ENCODE data around the gene CARD10. TPM values are rescaled to one million over a fixed set of nuclear protein-coding genes. Genes with fewer than 3 reads are reported as not detected.

The CARD10 gene
- total RNA-seq, 1 experiment from 2014 or later = 0.26 TPM

- ChIA-PET POLR2A (ENCODE audit: low non-redundant PET) (no interaction called here), CTCF (no interaction called here)
- DNase-seq (ENCODE audit: low spot score) = no peak
- Histone ChIP-seq H3K9me3 (ENCODE audit: low read depth, low read length, poor library complexity, severe bottlenecking) (no peaks in the 10 kb centered on the region), H3K36me3 (ENCODE audit: insufficient read depth, low read length, poor library complexity, severe bottlenecking) (no peaks in the 10 kb centered on the region), H3K27ac (ENCODE audit: low read depth, low read length, poor library complexity, severe bottlenecking) (no peak overlapping the region), H3K4me1 (ENCODE audit: insufficient read depth, low read length, poor library complexity, severe bottlenecking) (peaks cover 4% of the 10 kb centered on the region), H3K4me3 (ENCODE audit: low read depth, low read length, poor library complexity, severe bottlenecking) (no peak overlapping the region), H3K27me3 (replicated peaks; ENCODE audit: insufficient read depth, low read depth, low read length, poor library complexity) (no peaks in the 10 kb centered on the region)
- no peak for TF ChIP-seq EZH2 (IDR thresholded peaks at IDR 0.05; ENCODE audit: borderline replicate concordance, low read depth, low read length, poor library complexity, severe bottlenecking)
- no peak for TF ChIP-seq CTCF (conservative IDR thresholded peaks at IDR 0.05; ENCODE audit: low read depth, low read length)
- intact Hi-C loops (cut with micrococcal nuclease; ENCODE audit: unreplicated experiment) = no loop called here
- no TSS peak for BruUV-seq (replicated peaks)
These were observed 58.5 kb downstream of the CARD10 start for GRCh38 chr22:37460684-37461083.

GRCh38 chr22:37459206-37459605 lies 60.0 kb downstream of the CARD10 start:
- no peaks in the 10 kb centered on the region for H3K9me3 ChIP-seq (ENCODE audit: low read depth, low read length, poor library complexity, severe bottlenecking)
- no peak overlapping the region for H3K4me3 ChIP-seq (ENCODE audit: low read depth, low read length, poor library complexity, severe bottlenecking)
- no peak for TF ChIP-seq CTCF (conservative IDR thresholded peaks at IDR 0.05; ENCODE audit: low read depth, low read length)
- TF ChIP-seq EZH2 (IDR thresholded peaks at IDR 0.05; ENCODE audit: borderline replicate concordance, low read depth, low read length, poor library complexity, severe bottlenecking) = no peak
- H3K36me3 ChIP-seq (ENCODE audit: insufficient read depth, low read length, poor library complexity, severe bottlenecking) = no peaks in the 10 kb centered on the region
- ChIA-PET POLR2A (ENCODE audit: low non-redundant PET) (no interaction called here), CTCF (interaction anchor here (0.6 to 0.9 kb wide), 3 partner anchors 13 to 278 kb away, joined by 3 to 4 read pairs (median 3); no protein-coding TSS in a partner anchor)
- BruUV-seq (replicated peaks) = no TSS peak
- DNase-seq (ENCODE audit: low spot score) = peak; percentile 65
- peaks cover 4% of the 10 kb centered on the region for H3K4me1 ChIP-seq (ENCODE audit: insufficient read depth, low read length, poor library complexity, severe bottlenecking)
- intact Hi-C loops (cut with micrococcal nuclease; ENCODE audit: unreplicated experiment) = loop anchor here (5.0 kb wide), 1 partner anchor 192 kb away; no protein-coding TSS in a partner anchor
- no peaks in the 10 kb centered on the region for H3K27me3 ChIP-seq (replicated peaks; ENCODE audit: insufficient read depth, low read depth, low read length, poor library complexity)
- no peak overlapping the region for H3K27ac ChIP-seq (ENCODE audit: low read depth, low read length, poor library complexity, severe bottlenecking)

- Histone ChIP-seq H3K27me3 (replicated peaks; ENCODE audit: insufficient read depth, low read depth, low read length, poor library complexity) (no peaks in the 10 kb centered on the region), H3K4me3 (ENCODE audit: low read depth, low read length, poor library complexity, severe bottlenecking) (no peak overlapping the region), H3K4me1 (ENCODE audit: insufficient read depth, low read length, poor library complexity, severe bottlenecking) (peaks cover 4% of the 10 kb centered on the region), H3K9me3 (ENCODE audit: low read depth, low read length, poor library complexity, severe bottlenecking) (no peaks in the 10 kb centered on the region), H3K27ac (ENCODE audit: low read depth, low read length, poor library complexity, severe bottlenecking) (no peak overlapping the region), H3K36me3 (ENCODE audit: insufficient read depth, low read length, poor library complexity, severe bottlenecking) (no peaks in the 10 kb centered on the region)
- ChIA-PET CTCF (no interaction called here), POLR2A (ENCODE audit: low non-redundant PET) (no interaction called here)
- DNase-seq (ENCODE audit: low spot score) = peak; percentile 54
- intact Hi-C loops (cut with micrococcal nuclease; ENCODE audit: unreplicated experiment) = loop anchor here (2.0 to 5.0 kb wide), 2 partner anchors 140 to 190 kb away; no protein-coding TSS in a partner anchor
- BruUV-seq (replicated peaks) = no TSS peak
- peak; percentile 93 for TF ChIP-seq CTCF (conservative IDR thresholded peaks at IDR 0.05; ENCODE audit: low read depth, low read length)
- TF ChIP-seq EZH2 (IDR thresholded peaks at IDR 0.05; ENCODE audit: borderline replicate concordance, low read depth, low read length, poor library complexity, severe bottlenecking) = no peak
These were observed 61.9 kb downstream of the CARD10 start for GRCh38 chr22:37457093-37457893.

Measured in A673 (cell line).